Epithelial cell of esophagus (primary cell): Measurements from ENCODE around the gene ALPL.
A peak's percentile ranks its signal among the peaks of the same experiment; 100 is the strongest.

Source experiments
- DNase-seq: peaks from one replicate; pipeline ENCODE4 v3.0.0; 2010; ENCODE audit warnings: low read depth
- H3K4me3 ChIP-seq: 2 replicates; pipeline ENCODE4 v1.5.1; 2011; ENCODE audit warnings: mild to moderate bottlenecking, low read length, control low read depth
- TF ChIP-seq, protein P1 (sequence below): IDR thresholded peaks from 2 replicates; pipeline ENCODE4 v1.5.1; 2011; ENCODE audit warnings: low read depth, mild to moderate bottlenecking, low read length, control low read depth, inconsistent platforms; ENCODE audit not compliant: insufficient read depth; ENCODE audit errors: missing control alignments

The ALPL gene

GRCh38 chr1:21612057-21612456, 102.8 kb downstream of the ALPL start:
- no peak for DNase-seq
- no peak overlapping the region for H3K4me3 ChIP-seq
- TF ChIP-seq, protein P1, sequence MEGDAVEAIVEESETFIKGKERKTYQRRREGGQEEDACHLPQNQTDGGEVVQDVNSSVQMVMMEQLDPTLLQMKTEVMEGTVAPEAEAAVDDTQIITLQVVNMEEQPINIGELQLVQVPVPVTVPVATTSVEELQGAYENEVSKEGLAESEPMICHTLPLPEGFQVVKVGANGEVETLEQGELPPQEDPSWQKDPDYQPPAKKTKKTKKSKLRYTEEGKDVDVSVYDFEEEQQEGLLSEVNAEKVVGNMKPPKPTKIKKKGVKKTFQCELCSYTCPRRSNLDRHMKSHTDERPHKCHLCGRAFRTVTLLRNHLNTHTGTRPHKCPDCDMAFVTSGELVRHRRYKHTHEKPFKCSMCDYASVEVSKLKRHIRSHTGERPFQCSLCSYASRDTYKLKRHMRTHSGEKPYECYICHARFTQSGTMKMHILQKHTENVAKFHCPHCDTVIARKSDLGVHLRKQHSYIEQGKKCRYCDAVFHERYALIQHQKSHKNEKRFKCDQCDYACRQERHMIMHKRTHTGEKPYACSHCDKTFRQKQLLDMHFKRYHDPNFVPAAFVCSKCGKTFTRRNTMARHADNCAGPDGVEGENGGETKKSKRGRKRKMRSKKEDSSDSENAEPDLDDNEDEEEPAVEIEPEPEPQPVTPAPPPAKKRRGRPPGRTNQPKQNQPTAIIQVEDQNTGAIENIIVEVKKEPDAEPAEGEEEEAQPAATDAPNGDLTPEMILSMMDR: no peak

- TF ChIP-seq, protein P1: no peak
- H3K4me3 ChIP-seq: no peak overlapping the region
- DNase-seq: no peak
Measured at GRCh38 chr1:21613072-21613867, 104.0 kb downstream of the ALPL start.

DNA sequence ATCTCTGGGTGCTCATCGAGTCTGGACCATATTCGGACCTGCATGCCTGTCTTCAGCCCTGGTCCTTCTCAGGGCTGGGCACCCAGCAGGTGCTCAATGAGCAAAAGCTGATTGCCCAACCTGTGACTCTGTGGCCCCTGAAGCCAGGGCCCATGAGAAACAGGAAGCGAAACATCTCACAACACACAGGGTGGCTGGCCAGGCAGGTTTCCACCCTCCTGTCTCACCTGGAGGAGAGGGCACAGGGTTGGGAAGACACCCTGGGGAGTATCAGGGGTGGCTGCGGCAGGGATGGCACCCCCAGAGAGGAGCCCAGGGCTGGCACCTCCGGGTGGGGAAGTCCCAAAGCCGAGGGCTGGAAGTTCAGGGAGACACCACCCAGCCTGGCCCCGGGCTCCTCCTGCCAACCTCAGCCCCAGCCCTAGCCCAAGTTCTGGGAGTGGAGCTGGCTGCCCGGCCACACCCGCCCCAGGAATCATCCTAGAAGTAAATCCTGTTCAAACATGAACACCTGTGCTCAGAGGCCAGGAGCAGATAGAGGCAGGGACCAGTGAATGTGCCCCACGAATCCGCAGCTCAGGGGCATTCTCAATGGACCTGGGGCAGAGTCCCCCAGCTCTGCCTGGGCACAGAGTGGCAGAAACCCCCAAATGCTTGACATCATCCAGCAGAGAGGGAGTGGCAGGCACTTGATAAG, 105.3 kb downstream of the ALPL start:
- TF ChIP-seq, protein P1: no peak
- no peak overlapping the region for H3K4me3 ChIP-seq
- peak; percentile 77 for DNase-seq

- no peak overlapping the region for H3K4me3 ChIP-seq
- no peak for DNase-seq
- TF ChIP-seq, protein P1: no peak
Measured at GRCh38 chr1:21616372-21616771, 107.1 kb downstream of the ALPL start.

GRCh38 chr1:21617126-21617738, 108.0 kb downstream of the ALPL start:
- DNase-seq: no peak
- H3K4me3 ChIP-seq: no peak overlapping the region
- TF ChIP-seq, protein P1: no peak

- H3K4me3 ChIP-seq: no peak overlapping the region
- no peak for DNase-seq
- TF ChIP-seq, protein P1: no peak
Measured at GRCh38 chr1:21618059-21618458, 108.8 kb downstream of the ALPL start.
